Measurements from ENCODE around the gene CXorf65. TPM values are rescaled to one million over a fixed set of nuclear protein-coding genes. Genes with fewer than 3 reads are reported as not detected.

Gene CXorf65
- total RNA-seq, 4 donors from 2014 or later: not detected

GRCh38 chrX:71095981-71096759 lies 10.4 kb downstream of the CXorf65 start:
- no peak for DNase-seq
- 0 to 1% methylated on average over 14 to 19 of the region's 46 CpGs for WGBS, 2 donors
- H3K4me3 ChIP-seq (replicated peaks in 1 of 3): peak overlapping the region; percentile 23 to 43 (median 26)
- H3K27ac ChIP-seq: peak overlapping the region in 2 of 3 donors; percentile 45 to 76
- intact Hi-C loops (cut with DNase I): no loop called here
- TF ChIP-seq POLR2A (IDR thresholded peaks at IDR 0.05) (no peak), CTCF (IDR thresholded peaks at IDR 0.05) (no peak)
- peaks cover 0 to 5% of the 10 kb centered on the region in 2 donors for H3K4me1 ChIP-seq
- no peaks in the 10 kb centered on the region for H3K27me3 ChIP-seq
- no peaks in the 10 kb centered on the region for H3K36me3 ChIP-seq
- no peaks in the 10 kb centered on the region for H3K9me3 ChIP-seq

DNA sequence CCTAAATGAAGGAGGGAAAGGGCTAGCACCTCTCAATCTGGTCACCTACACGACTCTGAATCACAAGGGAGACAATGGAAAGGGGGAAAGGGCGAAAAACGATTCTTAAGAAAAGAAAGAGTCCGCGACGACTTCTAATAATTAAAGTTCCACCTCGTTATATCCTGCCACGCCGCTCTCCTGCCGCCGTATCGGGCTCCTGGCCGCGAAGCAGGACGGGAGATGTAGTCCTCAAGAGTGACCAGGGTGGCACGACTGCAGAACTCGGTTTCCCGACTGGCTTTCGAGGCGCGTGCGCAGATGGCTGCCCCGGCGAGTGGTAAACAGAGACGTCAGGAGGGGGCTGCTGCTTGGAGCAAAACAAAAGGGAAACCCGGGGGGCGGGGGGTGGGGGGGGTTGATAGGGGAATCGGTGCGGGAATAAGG lies 11.0 kb downstream of the CXorf65 start, which contains the start of gene FOXO4:
TSS of gene FOXO4 (plus strand) at position 297 of the 426 bp plus-strand sequence. CDS start 678 bp downstream, outside the sequence.
- Histone ChIP-seq H3K36me3 (no peaks in the 10 kb centered on the region), H3K4me3 (replicated peaks in 1 of 3) (peak within 1 kb of the TSS; percentile 26 to 43 (median 32)), H3K27ac (peak within 1 kb of the TSS in 2 of 3 donors; percentile 45 to 76), H3K9me3 (no peaks in the 10 kb centered on the region), H3K27me3 (no peaks in the 10 kb centered on the region), H3K4me1 (peaks cover 0 to 5% of the 10 kb centered on the region in 2 donors)
- peak; percentile 90 for DNase-seq
- TF ChIP-seq CTCF (IDR thresholded peaks at IDR 0.05): no peak
- TF ChIP-seq POLR2A (IDR thresholded peaks at IDR 0.05): peak in 1 of 2 donors; percentile 17
- intact Hi-C loops (cut with DNase I): no loop called here
- WGBS, 2 donors: 0% methylated on average over 15 to 18 of the region's 29 CpGs

DNA sequence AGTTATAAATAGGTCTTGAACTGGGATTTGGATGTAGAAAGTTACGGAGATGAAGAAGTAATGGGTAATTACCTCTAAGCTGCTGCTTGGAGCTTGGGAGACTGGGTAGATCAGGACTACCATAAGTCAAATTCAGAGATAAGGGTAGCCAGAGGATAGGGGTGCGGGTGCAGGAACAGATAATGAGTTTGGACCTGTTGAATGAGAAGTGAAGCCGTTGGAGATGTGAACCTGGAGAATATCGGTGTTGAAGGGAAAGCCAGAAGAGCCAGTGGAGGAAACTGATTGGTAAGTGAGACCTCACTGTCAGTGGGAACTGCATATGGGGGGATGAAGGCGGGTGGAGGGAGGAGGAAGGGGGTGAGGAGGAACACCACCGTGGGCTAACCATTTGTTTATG lies 11.5 kb downstream of the CXorf65 start:
- H3K4me3 ChIP-seq (replicated peaks in 1 of 3): peak overlapping the region in 1 of 3 donors; percentile 43
- H3K4me1 ChIP-seq: peaks cover 0 to 5% of the 10 kb centered on the region in 2 donors
- H3K27me3 ChIP-seq: no peaks in the 10 kb centered on the region
- no peak for DNase-seq
- intact Hi-C loops (cut with DNase I): no loop called here
- no peak overlapping the region for H3K27ac ChIP-seq
- H3K36me3 ChIP-seq: no peaks in the 10 kb centered on the region
- TF ChIP-seq POLR2A (IDR thresholded peaks at IDR 0.05) (no peak), CTCF (IDR thresholded peaks at IDR 0.05) (no peak)
- WGBS, 2 donors: 27 to 38% methylated on average over 6 of the region's 6 CpGs
- no peaks in the 10 kb centered on the region for H3K9me3 ChIP-seq

- TF ChIP-seq CTCF (IDR thresholded peaks at IDR 0.05) (no peak), POLR2A (IDR thresholded peaks at IDR 0.05) (no peak)
- H3K27ac ChIP-seq: no peak overlapping the region
- intact Hi-C loops (cut with DNase I): no loop called here
- H3K36me3 ChIP-seq: no peaks in the 10 kb centered on the region
- H3K27me3 ChIP-seq: no peaks in the 10 kb centered on the region
- no peaks in the 10 kb centered on the region for H3K4me1 ChIP-seq
- DNase-seq: no peak
- no peak overlapping the region for H3K4me3 ChIP-seq (replicated peaks in 1 of 3)
- WGBS, 2 donors: 85 to 86% methylated on average over 5 of the region's 5 CpGs
- H3K9me3 ChIP-seq: no peaks in the 10 kb centered on the region
Observed at GRCh38 chrX:71091263-71091662, 15.3 kb downstream of the CXorf65 start.

- no peaks in the 10 kb centered on the region for H3K27me3 ChIP-seq
- intact Hi-C loops (cut with DNase I): no loop called here
- no peak overlapping the region for H3K27ac ChIP-seq
- H3K4me3 ChIP-seq (replicated peaks in 1 of 3): no peak overlapping the region
- no peaks in the 10 kb centered on the region for H3K4me1 ChIP-seq
- TF ChIP-seq POLR2A (IDR thresholded peaks at IDR 0.05) (no peak), CTCF (IDR thresholded peaks at IDR 0.05) (no peak)
- no peaks in the 10 kb centered on the region for H3K36me3 ChIP-seq
- 74% methylated on average over 3 to 4 of the region's 4 CpGs for WGBS, 2 donors
- no peaks in the 10 kb centered on the region for H3K9me3 ChIP-seq
- DNase-seq: no peak
Observed at GRCh38 chrX:71085900-71086299, 20.6 kb downstream of the CXorf65 start.
